ENCODE data around the gene SLC6A7.
"Not testable (repeated sequence)": the region's sequence is repeated elsewhere in the genome, so short reads cannot be mapped to it uniquely, and the experiment has no call there.

DNA sequence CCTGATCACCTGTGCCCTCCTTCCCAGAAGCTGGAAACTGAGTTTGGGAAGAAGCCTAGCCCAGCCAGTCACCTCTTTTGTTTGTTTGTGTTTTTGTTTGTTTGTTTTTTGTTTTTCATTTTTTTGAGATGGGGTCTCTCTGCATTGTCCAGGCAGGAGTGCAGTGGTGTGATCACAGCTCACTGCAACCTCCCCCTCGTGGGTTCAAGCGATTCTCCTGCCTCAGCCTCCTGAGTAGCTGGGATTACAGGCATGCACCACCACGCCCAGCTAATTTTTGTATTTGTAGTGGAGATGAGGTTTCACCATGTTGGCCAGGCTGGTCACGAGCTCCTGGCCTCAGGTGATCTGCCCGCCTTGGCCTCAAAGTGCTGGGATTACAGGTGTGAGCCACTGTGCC, 43.8 kb downstream of the SLC6A7 start:
- TF ChIP-seq, protein P1, sequence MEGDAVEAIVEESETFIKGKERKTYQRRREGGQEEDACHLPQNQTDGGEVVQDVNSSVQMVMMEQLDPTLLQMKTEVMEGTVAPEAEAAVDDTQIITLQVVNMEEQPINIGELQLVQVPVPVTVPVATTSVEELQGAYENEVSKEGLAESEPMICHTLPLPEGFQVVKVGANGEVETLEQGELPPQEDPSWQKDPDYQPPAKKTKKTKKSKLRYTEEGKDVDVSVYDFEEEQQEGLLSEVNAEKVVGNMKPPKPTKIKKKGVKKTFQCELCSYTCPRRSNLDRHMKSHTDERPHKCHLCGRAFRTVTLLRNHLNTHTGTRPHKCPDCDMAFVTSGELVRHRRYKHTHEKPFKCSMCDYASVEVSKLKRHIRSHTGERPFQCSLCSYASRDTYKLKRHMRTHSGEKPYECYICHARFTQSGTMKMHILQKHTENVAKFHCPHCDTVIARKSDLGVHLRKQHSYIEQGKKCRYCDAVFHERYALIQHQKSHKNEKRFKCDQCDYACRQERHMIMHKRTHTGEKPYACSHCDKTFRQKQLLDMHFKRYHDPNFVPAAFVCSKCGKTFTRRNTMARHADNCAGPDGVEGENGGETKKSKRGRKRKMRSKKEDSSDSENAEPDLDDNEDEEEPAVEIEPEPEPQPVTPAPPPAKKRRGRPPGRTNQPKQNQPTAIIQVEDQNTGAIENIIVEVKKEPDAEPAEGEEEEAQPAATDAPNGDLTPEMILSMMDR (IDR thresholded peaks at IDR 0.05) = not testable (repeated sequence)
- TF ChIP-seq POLR2AphosphoS5 (IDR thresholded peaks at IDR 0.05) = not testable (repeated sequence)

Data from sigmoid colon (tissue), 4 donors.